GM21526 (cell line): ENCODE results near the gene LCN15.
A peak's percentile ranks its signal among the peaks of the same experiment; 100 is the strongest.
"Not testable (repeated sequence)": the region's sequence is repeated elsewhere in the genome, so short reads cannot be mapped to it uniquely, and the experiment has no call there.

Experiments
- ATAC-seq: cut with Tn5 transposase; IDR thresholded peaks from one replicate; pipeline ENCODE4 v1.9.1; 2021; ENCODE audit warnings: moderate library complexity; ENCODE audit not compliant: unreplicated experiment, low FRiP score

The LCN15 gene

DNA sequence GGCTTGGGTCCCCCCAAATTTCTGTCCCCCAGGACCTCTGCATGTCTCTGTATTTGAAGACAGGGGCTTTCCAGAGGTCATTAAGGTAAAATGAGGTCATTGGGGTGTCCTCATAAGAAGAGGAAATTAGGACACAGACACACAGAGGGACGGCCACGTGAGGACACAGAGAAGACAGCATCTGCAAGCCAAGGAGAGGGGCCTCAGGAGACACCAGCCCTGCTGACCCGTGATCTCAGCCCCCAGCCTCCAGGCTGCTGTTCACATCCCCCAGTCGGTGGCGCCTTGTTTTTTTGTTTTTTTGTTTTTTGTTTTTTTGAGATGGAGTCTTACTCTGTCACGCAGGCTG, 30.7 kb upstream of the LCN15 start:
- ATAC-seq: no peak

GRCh38 chr9:136794281-136794999, 30.1 kb upstream of the LCN15 start:
- ATAC-seq: no peak

GRCh38 chr9:136793086-136793946, 29.0 kb upstream of the LCN15 start:
- no peak for ATAC-seq

DNA sequence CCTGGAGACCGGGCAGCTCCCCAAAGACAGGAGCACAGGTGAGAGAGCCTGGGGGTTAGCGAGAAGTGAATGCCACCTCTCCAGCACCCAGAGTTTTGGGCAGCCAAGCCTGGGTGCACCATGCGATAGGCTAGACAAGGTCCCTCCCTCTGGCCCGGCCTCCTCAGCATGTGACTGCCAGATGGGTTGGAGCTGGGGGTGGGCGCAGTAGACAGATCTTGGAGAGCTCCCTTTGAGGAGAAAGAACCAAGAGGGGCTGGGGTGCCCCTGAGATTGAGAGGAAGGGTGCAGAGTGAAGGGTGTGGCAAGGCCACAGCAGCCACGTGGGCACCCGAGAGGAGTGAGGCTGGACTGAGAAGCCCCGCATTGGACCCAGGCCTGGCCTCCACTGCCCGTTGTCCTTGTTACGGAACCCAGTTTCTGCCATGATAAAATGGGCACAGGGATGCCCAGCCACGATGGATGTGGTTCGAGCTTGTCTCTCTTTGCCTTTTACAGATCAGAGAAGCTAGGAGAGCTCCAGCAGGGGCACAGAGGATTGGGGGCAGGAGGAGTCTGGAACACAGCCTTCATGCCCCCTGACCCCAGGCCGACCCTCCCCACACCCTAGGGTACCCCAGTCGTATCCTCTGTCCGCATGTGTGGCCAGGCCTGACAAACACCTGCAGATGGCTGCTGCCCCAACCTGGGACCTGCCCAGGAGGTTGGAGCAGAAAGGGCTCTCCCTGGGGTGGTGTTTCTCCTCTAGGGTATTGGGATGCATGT, 28.2 kb upstream of the LCN15 start:
- no peak for ATAC-seq

DNA sequence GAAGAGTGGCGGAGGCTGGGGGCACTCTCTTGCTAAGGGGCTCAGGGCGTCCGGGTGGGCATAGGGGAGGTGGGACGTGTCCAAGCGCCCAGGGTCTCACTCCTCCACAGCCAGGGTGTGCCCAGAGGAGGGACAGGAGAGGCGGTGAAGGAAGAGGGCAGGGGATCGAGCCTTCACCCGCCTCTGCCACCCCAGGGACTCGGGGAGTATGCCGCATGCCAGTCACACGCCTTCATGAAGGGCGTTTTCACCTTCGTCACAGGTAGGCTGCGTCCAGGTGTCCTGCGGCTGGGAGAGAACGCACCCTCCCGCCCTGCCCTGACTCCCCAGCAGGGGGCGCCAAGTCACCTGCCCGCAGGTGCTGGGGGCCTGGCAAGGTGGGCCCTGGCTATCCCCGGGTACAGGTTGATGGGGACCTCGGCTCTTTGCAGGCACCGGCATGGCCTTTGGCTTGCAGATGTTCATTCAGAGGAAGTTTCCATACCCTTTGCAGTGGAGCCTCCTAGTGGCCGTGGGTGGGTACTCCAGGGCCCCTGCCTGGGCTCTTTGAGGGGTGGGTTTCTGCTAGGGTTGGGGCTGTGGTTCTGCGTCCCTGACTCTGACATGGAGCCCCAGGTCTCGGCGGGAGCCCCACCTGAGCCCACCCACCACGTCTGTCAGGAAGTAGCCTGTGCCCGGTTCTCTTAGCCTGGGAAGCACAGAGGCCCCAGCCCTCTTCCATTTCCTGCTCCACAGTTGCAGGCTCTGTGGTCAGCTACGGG, 27.4 kb upstream of the LCN15 start:
- peak; percentile 21 for ATAC-seq

DNA sequence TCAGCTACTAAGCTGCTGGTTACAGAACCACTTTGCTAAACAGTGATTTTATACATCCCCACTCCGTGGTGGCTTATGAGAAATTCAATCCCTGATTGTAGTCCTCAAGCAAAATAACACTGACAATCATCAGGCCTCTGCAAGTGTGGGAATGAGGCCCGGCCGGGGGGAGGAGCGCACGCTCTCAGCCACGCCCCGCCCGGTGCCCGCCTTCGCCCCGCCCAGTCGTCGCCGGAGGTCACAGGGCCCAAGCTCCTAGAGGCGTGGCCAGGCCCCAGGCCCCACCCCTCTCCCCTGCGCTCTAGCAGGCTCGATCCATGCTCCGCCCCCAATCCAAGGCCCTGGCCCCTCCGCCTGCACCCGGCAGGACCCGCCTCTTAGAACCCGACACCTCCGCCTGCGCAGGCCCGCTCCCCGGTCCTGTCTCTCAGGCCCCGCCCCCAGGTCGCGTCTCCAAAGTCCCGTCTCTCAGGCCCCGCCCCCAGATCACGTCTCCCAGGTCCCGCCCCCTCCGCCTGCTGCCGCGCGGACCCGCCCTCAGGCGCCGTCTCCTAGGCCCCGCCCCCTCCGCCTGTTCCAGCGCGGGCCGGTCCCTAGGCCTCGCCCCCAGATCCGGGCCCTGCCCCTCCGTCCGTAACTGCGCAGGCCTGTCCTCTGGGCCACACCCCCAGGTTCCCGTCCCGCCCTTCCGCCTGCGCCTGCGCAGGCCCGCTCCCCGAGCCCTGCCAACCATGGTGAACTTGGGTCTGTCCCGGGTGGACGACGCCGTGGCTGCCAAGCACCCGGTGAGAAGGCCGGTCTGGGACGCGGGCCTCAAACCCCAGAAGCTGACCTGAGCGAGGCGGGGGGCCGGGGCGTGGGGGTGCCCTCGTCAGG, 26.6 kb upstream of the LCN15 start, which contains the start of gene TMEM141:
TSS of gene TMEM141 (plus strand) at position 705 of the 876 bp plus-strand sequence. CDS start at position 732, 27 bp downstream.
- peak; percentile 78 for ATAC-seq

DNA sequence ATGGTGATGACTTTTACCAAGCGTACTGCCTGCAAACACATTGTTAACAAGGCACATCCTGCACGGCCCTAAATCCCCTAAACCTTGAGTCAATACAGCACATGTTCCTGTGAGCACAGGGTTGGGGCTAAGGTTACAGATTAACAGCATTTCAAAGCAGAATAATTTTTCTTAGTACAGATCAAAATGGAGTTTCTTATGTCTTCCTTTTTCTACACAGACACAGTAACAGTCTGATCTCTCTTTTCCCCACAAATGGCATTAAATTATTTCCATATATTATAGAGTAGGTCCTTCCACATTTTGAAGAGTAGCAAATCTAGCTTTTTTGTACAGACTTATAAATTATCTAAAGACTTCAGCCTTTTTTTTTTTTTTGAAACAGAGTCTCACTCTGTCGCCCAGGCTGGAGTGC, 25.2 kb upstream of the LCN15 start:
- no peak for ATAC-seq

DNA sequence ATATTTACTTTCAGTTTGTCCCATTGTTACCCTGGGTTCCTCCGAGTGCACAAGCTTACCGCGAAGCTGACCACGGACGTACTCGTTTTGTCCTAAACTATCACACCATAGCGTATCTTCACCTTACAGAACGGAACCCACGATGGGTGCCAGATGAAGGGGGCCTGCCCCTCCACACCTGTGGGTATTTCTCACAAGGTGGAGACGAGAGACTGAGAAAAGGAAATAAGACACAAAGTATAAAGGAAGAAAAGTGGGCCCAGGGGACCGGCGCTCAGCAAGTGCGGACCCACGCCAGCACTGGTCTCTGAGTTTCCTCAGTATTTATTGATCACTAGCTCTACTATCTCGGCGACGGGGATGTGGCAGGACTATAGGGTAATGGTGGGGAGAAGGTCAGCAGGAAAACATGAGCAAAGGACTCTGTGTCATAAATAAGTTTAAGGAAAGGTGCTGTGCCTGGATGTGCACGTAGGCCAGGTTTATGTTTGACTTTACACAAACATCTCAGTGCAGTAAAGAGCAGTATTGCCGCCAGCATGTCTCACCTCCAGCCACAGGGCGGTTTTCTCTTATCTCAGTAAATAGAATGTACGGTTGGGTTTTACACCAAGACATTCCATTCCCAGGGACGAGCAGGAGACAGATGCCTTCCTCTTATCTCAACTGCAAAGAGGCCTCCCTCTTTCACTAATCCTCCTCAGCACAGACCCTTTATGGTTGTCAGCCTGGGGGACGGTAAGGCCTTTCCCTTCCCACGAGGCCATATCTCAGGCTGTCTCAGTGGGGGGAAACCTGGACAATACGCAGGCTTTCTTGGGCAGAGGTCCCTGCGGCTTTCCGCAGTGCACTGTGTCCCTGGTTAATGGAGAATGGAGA, 24.6 kb upstream of the LCN15 start:
- not testable (repeated sequence) for ATAC-seq

DNA sequence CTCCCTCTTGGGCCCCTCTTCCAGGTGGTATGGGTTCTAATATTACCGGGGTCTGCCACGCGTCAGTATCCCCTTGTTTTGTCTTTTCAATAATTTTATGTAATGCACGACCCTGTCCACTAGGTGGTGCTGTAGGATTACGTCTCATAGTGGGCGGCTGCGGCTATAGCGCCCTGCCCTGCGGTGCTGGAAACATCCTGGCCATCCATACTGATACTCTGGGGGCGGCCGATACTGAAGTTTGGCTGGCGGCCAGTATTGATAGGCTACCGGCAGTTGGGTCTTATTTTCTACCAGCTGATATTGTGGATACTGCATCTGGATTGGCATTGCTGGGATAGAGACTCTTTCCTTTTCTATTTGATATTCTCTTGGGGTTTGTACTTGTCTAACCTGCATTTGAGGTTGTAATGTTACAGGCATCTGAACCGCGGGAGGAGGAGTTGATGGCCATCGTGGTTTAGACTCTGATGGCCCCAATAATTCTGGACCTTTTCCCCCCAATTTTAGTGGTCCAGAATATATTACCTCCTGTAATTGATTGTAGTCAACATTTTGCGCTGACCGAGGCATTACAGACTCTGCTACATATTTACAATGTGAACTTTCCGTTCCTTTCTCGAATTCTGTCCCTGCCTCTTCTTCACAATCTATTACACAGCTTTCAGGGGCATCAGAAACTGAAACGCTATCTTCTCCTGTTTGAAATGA, 23.5 kb upstream of the LCN15 start:
- no peak for ATAC-seq

GRCh38 chr9:136786983-136787382, 22.7 kb upstream of the LCN15 start:
- ATAC-seq: not testable (repeated sequence)

DNA sequence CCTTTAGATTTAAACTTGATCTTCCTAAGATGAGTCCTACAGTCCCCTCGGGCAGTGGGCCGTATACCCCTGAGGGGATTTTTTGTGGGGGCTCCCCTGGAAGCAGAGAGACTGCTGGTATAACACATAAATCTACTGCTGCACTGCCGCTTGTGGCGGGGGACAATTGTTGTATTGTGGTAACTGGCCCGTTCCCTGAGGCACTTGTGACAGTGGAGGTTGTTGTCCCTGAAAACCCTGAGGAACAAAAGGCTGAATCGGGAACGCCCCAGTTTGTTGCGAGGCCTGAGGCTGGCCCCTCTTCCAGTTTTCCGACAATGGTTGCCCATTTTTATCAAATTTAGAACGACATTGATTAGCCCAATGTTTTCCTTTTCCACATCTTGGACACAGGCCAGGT, 22.1 kb upstream of the LCN15 start:
- ATAC-seq: no peak

- not testable (repeated sequence) for ATAC-seq
Measured at GRCh38 chr9:136785565-136786355, 21.4 kb upstream of the LCN15 start.

GRCh38 chr9:136784997-136785361, 20.7 kb upstream of the LCN15 start:
- no peak for ATAC-seq

DNA sequence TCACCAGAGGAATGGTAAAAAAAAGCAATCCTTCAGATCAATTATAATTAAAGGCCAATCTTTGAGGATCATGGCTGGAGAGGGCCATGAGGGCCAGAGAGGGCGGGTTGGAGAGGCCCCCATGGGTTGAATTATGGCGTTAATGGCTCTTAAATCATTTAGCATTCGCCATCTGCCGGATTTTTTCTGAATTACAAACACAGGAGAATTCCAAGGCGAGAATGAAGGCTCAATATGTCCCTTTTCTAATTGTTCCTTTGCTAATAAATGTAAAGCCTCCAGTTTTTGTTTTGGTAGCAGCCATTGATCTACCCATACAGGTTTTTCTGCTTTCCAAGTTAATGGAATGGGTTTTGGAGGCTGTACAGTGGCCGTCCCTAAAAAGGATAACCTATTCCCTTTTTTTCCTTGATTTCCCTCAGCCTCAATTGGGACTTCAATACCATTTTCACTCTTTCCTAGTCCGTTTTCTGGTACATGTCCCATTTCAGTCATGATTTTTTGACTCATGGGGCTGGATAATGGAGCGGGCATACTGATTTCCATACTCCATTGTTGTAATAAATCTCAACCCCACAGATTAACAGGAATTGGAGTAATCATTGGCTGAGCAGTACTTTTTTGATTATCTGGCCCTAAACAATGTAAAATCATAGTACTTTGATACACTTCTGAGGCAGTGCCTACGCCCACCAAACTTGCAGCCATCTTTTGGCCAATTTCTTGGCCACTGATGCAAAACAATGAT, 20.1 kb upstream of the LCN15 start:
- no peak for ATAC-seq

GRCh38 chr9:136782452-136782851, 18.1 kb upstream of the LCN15 start:
- no peak for ATAC-seq

- no peak for ATAC-seq
Measured at GRCh38 chr9:136779808-136780207, 15.5 kb upstream of the LCN15 start.
